K562 (cell line): ENCODE measurements around the gene ZNF597. TPM values are rescaled to one million over a fixed set of nuclear protein-coding genes. Genes with fewer than 3 reads are reported as not detected.

Source experiments
- ATAC-seq: fragments of 200-7000 bp; cut with Tn5 transposase; 3 replicates; pipeline ENCODE4 v1.9.1; 2020; ENCODE audit warnings: moderate library complexity
- BruUV-seq: library from RNA; stranded (reverse); fragments of 400-500 nt; replicated peaks from 2 replicates; lab custom pipeline; 2021; lab: Mats Ljungman, UMichigan
- CTCF ChIA-PET: fragments of 300-600 bp; formaldehyde crosslinking; extraction: SDS; loops from one replicate; lab custom pipeline; 2021; ENCODE audit warnings: low intra/inter-chr PET ratio; lab: Yijun Ruan, JAX
- POLR2A ChIA-PET: fragments of 300-600, 350-650 bp; sonication (Branson Sonifier 250); formaldehyde crosslinking; extraction: SDS; loops from one replicate; lab custom pipeline; 2021; ENCODE audit warnings: antibody characterized with exemption, inconsistent platforms; lab: Yijun Ruan, JAX
- DNase-seq, 4 experiments: peaks; one replicate each; pipeline versions ENCODE4 v3.0.0 to v3.0.0-alpha.2; 2011 to 2018; ENCODE audit warnings: low spot score in 3 of 4, mixed read lengths in 3 of 4; ENCODE audit errors: extremely low read depth in 1 of 4
- FAIRE-seq: peaks from 2 replicates; lab custom pipeline; 2011; peaks lifted over from hg19 to GRCh38; lab: Jason Lieb, UNC
- H2AFZ ChIP-seq: 2 replicates; pipeline ENCODE4 v1.6.0; 2011; ENCODE audit warnings: low read depth, low read length, control low read depth, inconsistent platforms
- H3K27ac ChIP-seq: fragments of 200-600 bp; 3 replicates; pipeline ENCODE4 v1.8.0; 2011; ENCODE audit warnings: low read depth, mild to moderate bottlenecking, control low read depth, inconsistent platforms, low read length, moderate library complexity, mixed read lengths; ENCODE audit errors: extremely low read depth
- H3K27me3 ChIP-seq, 2 experiments: fragments of 300-600 bp in 1 of 2; 2 replicates in 1 of 2; 3 replicates in 1 of 2; pipeline versions ENCODE4 v1.6.0 to v1.8.0; 2011; ENCODE audit warnings: inconsistent platforms in 2 of 2, low read length in 2 of 2, mild to moderate bottlenecking in 1 of 2, mixed read lengths in 1 of 2, moderate library complexity in 1 of 2; ENCODE audit not compliant: control insufficient read depth in 2 of 2, insufficient read depth in 2 of 2
- H3K36me3 ChIP-seq: fragments of 300-600 bp; 3 replicates; pipeline ENCODE4 v1.8.0; 2011; ENCODE audit warnings: mild to moderate bottlenecking, low read length, inconsistent platforms; ENCODE audit not compliant: control insufficient read depth, insufficient read depth
- H3K4me1 ChIP-seq, 2 experiments: fragments of 200-600 bp in 1 of 2; replicated peaks in 1 of 2; 2 replicates in 1 of 2; 3 replicates in 1 of 2; pipeline versions ENCODE4 v1.5.1 to v1.8.0; 2011; ENCODE audit warnings: inconsistent platforms in 2 of 2, low read length in 2 of 2, mild to moderate bottlenecking in 1 of 2, mixed read lengths in 1 of 2, moderate library complexity in 1 of 2; ENCODE audit not compliant: control insufficient read depth in 2 of 2, insufficient read depth in 2 of 2
- H3K4me2 ChIP-seq: 2 replicates; pipeline ENCODE4 v1.6.1; 2011; ENCODE audit warnings: low read length, control low read depth, inconsistent platforms, mixed read lengths; ENCODE audit not compliant: insufficient read depth
- H3K4me3 ChIP-seq: fragments of 200-600 bp; sonication (generic), shearing (Covaris generic); 2 replicates; pipeline ENCODE4 v1.5.1; 2016; ENCODE audit warnings: control low read depth, inconsistent platforms
- H3K79me2 ChIP-seq: fragments of 200-600 bp; 3 replicates; pipeline ENCODE4 v1.8.0; 2011; ENCODE audit warnings: low read length, inconsistent platforms; ENCODE audit not compliant: control insufficient read depth, insufficient read depth
- H3K9ac ChIP-seq, 2 experiments: 2 replicates each; pipeline versions ENCODE4 v1.6.0 to v1.6.1; 2011; ENCODE audit warnings: low read depth in 2 of 2, low read length in 2 of 2, control low read depth in 1 of 2, inconsistent platforms in 1 of 2, mild to moderate bottlenecking in 1 of 2, mixed read lengths in 1 of 2; ENCODE audit not compliant: insufficient read depth in 1 of 2
- H3K9me1 ChIP-seq: one replicate; pipeline ENCODE4 v1.6.0; 2011; ENCODE audit warnings: inconsistent platforms, mild to moderate bottlenecking, low read length, moderate library complexity; ENCODE audit not compliant: control insufficient read depth, insufficient read depth
- H3K9me3 ChIP-seq: replicated peaks from 2 replicates; pipeline ENCODE4 v1.5.1; 2011; ENCODE audit warnings: low read depth, low read length, inconsistent platforms; ENCODE audit not compliant: control insufficient read depth, insufficient read depth
- H4K20me1 ChIP-seq: replicated peaks from 2 replicates; pipeline ENCODE4 v1.6.1; 2011; ENCODE audit warnings: low read length, inconsistent platforms, mixed read lengths; ENCODE audit not compliant: control insufficient read depth, insufficient read depth
- C11orf30 ChIP-seq: fragments of 450-650 bp; IDR thresholded peaks from 2 replicates; pipeline ENCODE4 v1.6.1; 2016; ENCODE audit warnings: low read depth, mild to moderate bottlenecking
- MAFF ChIP-seq: IDR thresholded peaks from 2 replicates; pipeline ENCODE4 v1.6.1; 2012; ENCODE audit warnings: low read length, improper control_type of control experiment
- MAFG ChIP-seq: fragments of 450-650 bp; conservative IDR thresholded peaks from 2 replicates; pipeline ENCODE4 v1.6.1; 2016; ENCODE audit warnings: missing genetic modification characterization, missing compliant biosample characterization
- MCM2 ChIP-seq: fragments of 450-650 bp; IDR thresholded peaks from 2 replicates; pipeline ENCODE4 v1.6.1; 2017; ENCODE audit warnings: low read depth, mild to moderate bottlenecking
- NEUROD1 ChIP-seq: fragments of 150-350 bp; IDR thresholded peaks from 2 replicates; pipeline ENCODE4 v1.6.1; 2014; ENCODE audit warnings: borderline replicate concordance, low read length, low read depth; ENCODE audit not compliant: partially characterized antibody
- NR2C1 ChIP-seq, 2 experiments: fragments of 450-650 bp; IDR thresholded peaks; 2 replicates each; pipeline ENCODE4 v1.6.1; 2017; ENCODE audit warnings: mild to moderate bottlenecking in 2 of 2, antibody characterized with exemption in 1 of 2, inconsistent platforms in 1 of 2, missing compliant biosample characterization in 1 of 2, missing genetic modification characterization in 1 of 2
- SFPQ ChIP-seq: fragments of 200-400 bp; formaldehyde crosslinking; IDR thresholded peaks from 2 replicates; pipeline ENCODE4 v1.6.1; 2017; ENCODE audit warnings: mild to moderate bottlenecking, low read depth, low read length, moderate library complexity
- SRF ChIP-seq, 2 experiments: fragments of 250-450, 450-650 bp in 1 of 2; sonication (Bioruptor Pico) in 1 of 2; sonication (generic) in 1 of 2; formaldehyde crosslinking; IDR thresholded peaks; 2 replicates each; pipeline versions ENCODE4 v1.5.0 to v1.5.1; 2020 to 2022; ENCODE audit warnings: mild to moderate bottlenecking in 1 of 2, missing genetic modification reagents in 1 of 2
- ZNF232 ChIP-seq: sonication (generic); formaldehyde crosslinking; IDR thresholded peaks from 2 replicates; pipeline ENCODE4 v1.8.0; 2022; ENCODE audit warnings: mild to moderate bottlenecking, missing genetic modification reagents
- ZNF274 ChIP-seq: IDR thresholded peaks from 2 replicates; pipeline ENCODE4 v1.6.1; 2011; ENCODE audit warnings: low read depth, mild to moderate bottlenecking, low read length, moderate library complexity, borderline replicate concordance
- ZNF316 ChIP-seq: fragments of 450-650 bp; IDR thresholded peaks from 2 replicates; pipeline ENCODE4 v1.6.1; 2016
- ZNF395 ChIP-seq: fragments of 200-800 bp; sonication (Bioruptor generic); IDR thresholded peaks from 2 replicates; pipeline ENCODE4 v1.6.1; 2017; ENCODE audit warnings: missing genetic modification characterization, missing compliant biosample characterization
- WGBS: fragments of 100-300 bp; shearing (Covaris generic); methylation state at CpG from one replicate; pipeline ENCODE4 v1.1.6; 2016; ENCODE audit warnings: low coverage, mixed read lengths; ENCODE audit not compliant: insufficient coverage; ENCODE audit errors: missing lambda C conversion rate; 5-methylcytosine and 5-hydroxymethylcytosine counted together
- in situ Hi-C: fragments of 300-500 bp; cut with MboI; formaldehyde crosslinking; loops from 4 replicates; pipeline ENCODE4 v1.15.0; 2018; ENCODE audit warnings: inconsistent platforms, mixed read lengths
- intact Hi-C: fragments of 100-400 bp; cut with micrococcal nuclease; formaldehyde crosslinking; loops from 2 replicates; pipeline ENCODE4 v1.14.2; 2022
- polyA plus RNA-seq, 8 experiments: library from polyadenylated mRNA; depleted of rRNA in 4 of 8; stranded (reverse) in 5 of 8; unstranded in 3 of 8; fragments of >200 nt; fragmentation: Nextera tagmentation in 2 of 8; fragmentation: Illumina TruSeq in 1 of 8; extraction: Ambion mirVana in 2 of 8; extraction: Trizol in 1 of 8; gene quantifications; 2 replicates each; pipeline versions ENCODE4 v1.2.1 to v1.2.3, GENCODE V29; 2011 to 2014; ENCODE audit warnings: inconsistent platforms in 1 of 8, missing spikeins in 1 of 8
- total RNA-seq, 7 experiments: library from RNA; depleted of rRNA in 6 of 7; stranded (reverse); fragments of >200 nt in 6 of 7; fragmentation: Illumina TruSeq in 2 of 7; extraction: Trizol in 2 of 7; gene quantifications; 2 replicates each; pipeline versions ENCODE4 v1.2.1 to v1.2.3, GENCODE V29; 2011 to 2021; ENCODE audit warnings: low replicate concordance in 1 of 7

Gene ZNF597
- total and polyA plus RNA-seq, 9 of the 15 experiments (the other 6 are each of a cell fraction or from before 2014, with no cell fraction given) = 0.14 to 0.68 (median 0.42) TPM

GRCh38 chr16:3460585-3460984 lies 17.3 kb upstream of the ZNF597 start:
- no peak overlapping the region for H2AFZ ChIP-seq
- intact Hi-C loops = no loop called here
- H4K20me1 ChIP-seq = peaks cover 12% of the 10 kb centered on the region
- H3K4me2 ChIP-seq = no peak overlapping the region
- H3K79me2 ChIP-seq = peaks cover 69% of the 10 kb centered on the region
- H3K9me3 ChIP-seq = no peaks in the 10 kb centered on the region
- H3K36me3 ChIP-seq = peaks cover 3% of the 10 kb centered on the region; the same call in 2 of the 3 replicates
- DNase-seq (no peak), FAIRE-seq (peak; percentile 56), ATAC-seq (no peak)
- in situ Hi-C loops = no loop called here
- CTCF ChIA-PET = no interaction called here
- POLR2A ChIA-PET = interaction anchor here (0.7 to 1.4 kb wide), 6 partner anchors 9 to 286 kb away, joined by 3 to 6 read pairs (median 4); partner anchors contain the start of genes CLUAP1 and ZNF263
- H3K9ac ChIP-seq = no peak overlapping the region
- H3K4me1 ChIP-seq = peaks cover 23 to 28% of the 10 kb centered on the region in 2 experiments; a peak in 4 of 5 replicates
- TF ChIP-seq MAFF (0 out of 2 replicates have a peak, but pooled peaks have one; percentile 7), ZNF274 (no peak), C11orf30 (peak; percentile 78), ZNF316 (peak; percentile 72), ZNF395 (CRISPR knock-in tag) (0 out of 2 replicates have a peak, but pooled peaks have one; percentile 9), SFPQ (no peak), NEUROD1 (no peak), MCM2 (no peak), SRF (CRISPR knock-in tag; IDR thresholded peaks at IDR 0.05) (no peak), MAFG (tag) (0 out of 2 replicates have a peak, but pooled peaks have one; percentile 38), NR2C1 (IDR thresholded peaks at IDR 0.05) (no peak), NR2C1 (tag; IDR thresholded peaks at IDR 0.05) (no peak), ZNF232 (CRISPR knock-in tag) (no peak)
- no peaks in the 10 kb centered on the region for H3K27me3 ChIP-seq
- no peaks in the 10 kb centered on the region for H3K9me1 ChIP-seq
- no TSS peak for BruUV-seq
- H3K27ac ChIP-seq = no peak overlapping the region
- WGBS = 85% methylated on average over 8 of the region's 8 CpGs
- H3K4me3 ChIP-seq = no peak overlapping the region
